GM12878 (cell line): Measurements from ENCODE around the gene CRTC3. TPM values are rescaled to one million over a fixed set of nuclear protein-coding genes. Genes with fewer than 3 reads are reported as not detected.

Experiments
- ATAC-seq: fragments of 200-7000 bp; cut with Tn5 transposase; 3 replicates; pipeline ENCODE4 v1.9.1; 2020; ENCODE audit warnings: mild to moderate bottlenecking, moderate library complexity
- BruUV-seq: library from RNA; stranded (reverse); fragments of 400-500 nt; replicated peaks from 2 replicates; lab custom pipeline; 2021; lab: Mats Ljungman, UMichigan
- CTCF ChIA-PET: fragments of 300-600 bp; sonication (Branson Sonifier 250); formaldehyde crosslinking; extraction: SDS; loops from one replicate; lab custom pipeline; 2021; ENCODE audit warnings: inconsistent platforms; lab: Yijun Ruan, JAX
- POLR2A ChIA-PET: fragments of 350-600 bp; formaldehyde crosslinking; extraction: SDS; loops from one replicate; lab custom pipeline; 2021; ENCODE audit warnings: inconsistent platforms; lab: Charles Lee
- RAD21 ChIA-PET: fragments of 300-600 bp; sonication (Branson Sonifier 250); formaldehyde crosslinking; loops from one replicate; lab custom pipeline; 2023; ENCODE audit warnings: antibody characterized with exemption; ENCODE audit not compliant: unreplicated experiment; lab: Charles Lee
- SMC1A ChIA-PET: fragments of 300-600 bp; sonication (Branson Sonifier 250); formaldehyde crosslinking; loops from one replicate; lab custom pipeline; 2023; ENCODE audit not compliant: unreplicated experiment, uncharacterized antibody; lab: Charles Lee
- DNase-seq: peaks from one replicate; pipeline ENCODE4 v3.0.0-alpha.2; 2011; ENCODE audit warnings: low read depth, low spot score
- FAIRE-seq: peaks from 3 replicates; lab custom pipeline; 2011; peaks lifted over from hg19 to GRCh38; lab: Jason Lieb, UNC
- H2AFZ ChIP-seq: 2 replicates; pipeline ENCODE4 v1.6.0; 2011; ENCODE audit warnings: low read depth, low read length, control low read depth; ENCODE audit not compliant: control insufficient read depth
- H3K27ac ChIP-seq: 2 replicates; pipeline ENCODE4 v1.5.1; 2011; ENCODE audit warnings: control low read depth; ENCODE audit not compliant: control insufficient read depth, insufficient read depth
- H3K27me3 ChIP-seq, 2 experiments: replicated peaks in 1 of 2; 2 replicates each; pipeline versions ENCODE4 v1.6.0 to v1.6.1; 2011; ENCODE audit warnings: low read length in 1 of 2; ENCODE audit not compliant: control insufficient read depth in 2 of 2, insufficient read depth in 2 of 2
- H3K36me3 ChIP-seq, 2 experiments: 2 replicates each; pipeline ENCODE4 v1.5.1; 2011; ENCODE audit warnings: low read length in 1 of 2; ENCODE audit not compliant: control insufficient read depth in 2 of 2, insufficient read depth in 2 of 2
- H3K4me1 ChIP-seq: 2 replicates; pipeline ENCODE4 v1.6.1; 2011; ENCODE audit warnings: mild to moderate bottlenecking, low read length, moderate library complexity, mixed read lengths; ENCODE audit not compliant: control insufficient read depth, insufficient read depth
- H3K4me2 ChIP-seq: 2 replicates; pipeline ENCODE4 v1.6.0; 2011; ENCODE audit warnings: control low read depth; ENCODE audit not compliant: control insufficient read depth, insufficient read depth
- H3K4me3 ChIP-seq: fragments of 200-600 bp; sonication (generic); 2 replicates; pipeline ENCODE4 v1.5.1; 2016
- H3K79me2 ChIP-seq: 2 replicates; pipeline ENCODE4 v1.6.0; 2011; ENCODE audit warnings: low read length; ENCODE audit not compliant: control insufficient read depth, insufficient read depth
- H3K9ac ChIP-seq: 2 replicates; pipeline ENCODE4 v1.8.0; 2011; ENCODE audit warnings: low read length, control low read depth, mixed read lengths; ENCODE audit not compliant: control insufficient read depth, insufficient read depth
- H3K9me3 ChIP-seq: replicated peaks from 3 replicates; pipeline ENCODE4 v1.5.1; 2011; ENCODE audit warnings: mild to moderate bottlenecking, low read length; ENCODE audit not compliant: control insufficient read depth, insufficient read depth
- H4K20me1 ChIP-seq: 2 replicates; pipeline ENCODE4 v1.6.0; 2011; ENCODE audit not compliant: control insufficient read depth, insufficient read depth
- BMI1 ChIP-seq: fragments of 450-650 bp; IDR thresholded peaks from 2 replicates; pipeline ENCODE4 v1.6.1; 2016; ENCODE audit warnings: mild to moderate bottlenecking, moderate library complexity, borderline replicate concordance
- FOXK2 ChIP-seq: fragments of 450-650 bp; IDR thresholded peaks from 2 replicates; pipeline ENCODE4 v1.6.1; 2017; ENCODE audit warnings: mild to moderate bottlenecking, moderate library complexity
- GABPA ChIP-seq: IDR thresholded peaks from 2 replicates; pipeline ENCODE4 v1.6.1; 2014; ENCODE audit warnings: antibody characterized with exemption, low read depth, mild to moderate bottlenecking, inconsistent platforms
- HDAC6 ChIP-seq: fragments of 200-600 bp; sonication (generic); IDR thresholded peaks from one replicate; pipeline ENCODE4 v1.8.0; 2017; ENCODE audit warnings: antibody characterized with exemption; ENCODE audit not compliant: unreplicated experiment
- HDGF ChIP-seq: fragments of 450-650 bp; IDR thresholded peaks from 2 replicates; pipeline ENCODE4 v1.6.1; 2016; ENCODE audit warnings: antibody characterized with exemption
- MYB ChIP-seq: fragments of 150-350 bp; IDR thresholded peaks from 2 replicates; pipeline ENCODE4 v1.6.1; 2014; ENCODE audit warnings: mild to moderate bottlenecking, low read depth, low read length, borderline replicate concordance
- NFYB ChIP-seq: IDR thresholded peaks from 2 replicates; pipeline ENCODE4 v1.6.1; 2011; ENCODE audit warnings: low read depth, mild to moderate bottlenecking, low read length, improper control_type of control experiment, moderate library complexity; ENCODE audit not compliant: insufficient read depth
- NR2C2 ChIP-seq: IDR thresholded peaks from 2 replicates; pipeline ENCODE4 v1.6.1; 2011; ENCODE audit warnings: borderline replicate concordance, low read depth; ENCODE audit not compliant: control insufficient read depth, insufficient read length
- POLR2AphosphoS2 ChIP-seq: IDR thresholded peaks from 2 replicates; pipeline ENCODE4 v1.6.1; 2011; ENCODE audit warnings: low read depth, mild to moderate bottlenecking, low read length, improper control_type of control experiment, moderate library complexity
- POU2F2 ChIP-seq: IDR thresholded peaks from 3 replicates; pipeline ENCODE4 v1.6.1; 2011; ENCODE audit warnings: low read depth, mild to moderate bottlenecking, low read length, borderline replicate concordance
- RCOR1 ChIP-seq: conservative IDR thresholded peaks from 2 replicates; pipeline ENCODE4 v1.6.1; 2012; ENCODE audit warnings: low read depth, low read length, improper control_type of control experiment
- SP1 ChIP-seq: IDR thresholded peaks from one replicate; pipeline ENCODE4 v1.6.1; 2011; ENCODE audit warnings: low read depth, low read length
- ZNF274 ChIP-seq: IDR thresholded peaks from one replicate; pipeline ENCODE4 v1.8.0; 2011; ENCODE audit not compliant: insufficient read length, insufficient read depth
- WGBS: methylation state at CpG from one replicate; pipeline ENCODE4 v1.1.6; 2016; ENCODE audit warnings: low lambda C conversion rate; ENCODE audit not compliant: insufficient replicate concordance, insufficient coverage; ENCODE audit errors: missing lambda C conversion rate; 5-methylcytosine and 5-hydroxymethylcytosine counted together
- in situ Hi-C: fragments of 300-500 bp; cut with MboI; formaldehyde crosslinking; loops from 9 replicates; pipeline ENCODE4 v1.14.3; 2018; ENCODE audit warnings: mixed read lengths
- intact Hi-C: fragments of 100-400 bp; cut with micrococcal nuclease; formaldehyde crosslinking; loops from one replicate; pipeline ENCODE4 v1.14.2; 2022; ENCODE audit not compliant: unreplicated experiment
- polyA plus RNA-seq, 11 experiments: library from polyadenylated mRNA; depleted of rRNA in 4 of 11; unstranded in 6 of 11; stranded (reverse) in 5 of 11; fragments of >200 nt; fragmentation: Nextera tagmentation in 4 of 11; fragmentation: Illumina TruSeq in 1 of 11; extraction: Ambion mirVana in 4 of 11; extraction: Trizol in 1 of 11; gene quantifications; 1 replicate in 1 of 11; 2 replicates in 10 of 11; pipeline versions ENCODE4 v1.2.1 to v1.2.3, GENCODE V29; 2011 to 2016; ENCODE audit warnings: inconsistent platforms in 2 of 11, missing spikeins in 2 of 11, low read depth in 1 of 11
- total RNA-seq, 4 experiments: library from RNA; depleted of rRNA in 3 of 4; stranded (reverse); fragments of >200 nt in 3 of 4; fragmentation: Illumina TruSeq in 1 of 4; extraction: Trizol in 1 of 4; gene quantifications; 2 replicates each; pipeline versions ENCODE4 v1.2.1 to v1.2.3, GENCODE V29; 2013 to 2021
- TF ChIP-seq, protein P1 (sequence below): fragments of 450-650 bp; formaldehyde crosslinking; IDR thresholded peaks from 2 replicates; pipeline ENCODE4 v1.4.0; 2022; ENCODE audit warnings: mild to moderate bottlenecking, moderate library complexity
- TF ChIP-seq, protein P2 (sequence below): IDR thresholded peaks from 2 replicates; pipeline ENCODE4 v1.6.1; 2012; ENCODE audit warnings: low read depth, low read length, improper control_type of control experiment
- TF ChIP-seq, protein P3 (sequence below): fragments of 450-650 bp; IDR thresholded peaks from 2 replicates; pipeline ENCODE4 v1.6.1; 2017; ENCODE audit warnings: mild to moderate bottlenecking

CRTC3 gene
- total and polyA plus RNA-seq, 10 of the 15 experiments (the other 5 are each of a cell fraction or from before 2014, with no cell fraction given) = 3.5 to 36.9 (median 18.9) TPM

DNA sequence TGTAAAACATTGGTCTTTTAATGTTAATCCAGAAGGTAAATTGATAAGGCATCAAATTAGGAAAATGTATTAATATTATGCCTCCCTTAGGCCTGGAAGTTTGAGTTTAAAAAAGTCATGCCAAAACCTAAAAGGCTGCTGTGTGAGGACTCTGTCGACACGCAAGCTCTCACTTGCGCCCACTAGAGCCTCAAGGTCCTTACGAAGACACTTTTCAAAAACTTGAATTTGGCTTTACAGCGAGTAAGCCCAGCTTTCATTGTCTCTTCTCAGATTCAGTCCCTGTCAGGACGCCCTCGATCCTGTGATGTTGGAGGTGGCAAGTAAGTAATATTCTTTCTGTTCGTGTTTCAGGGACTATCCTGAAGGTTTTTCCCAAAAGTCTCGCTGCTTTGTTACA is 89.7 kb downstream of the CRTC3 start (continued):
- TF ChIP-seq POU2F2 = no peak
- TF ChIP-seq MYB = no peak
- no peak for TF ChIP-seq NFYB
- no peak for TF ChIP-seq RCOR1
- TF ChIP-seq HDAC6 = no peak
- no peak for TF ChIP-seq POLR2AphosphoS2

DNA sequence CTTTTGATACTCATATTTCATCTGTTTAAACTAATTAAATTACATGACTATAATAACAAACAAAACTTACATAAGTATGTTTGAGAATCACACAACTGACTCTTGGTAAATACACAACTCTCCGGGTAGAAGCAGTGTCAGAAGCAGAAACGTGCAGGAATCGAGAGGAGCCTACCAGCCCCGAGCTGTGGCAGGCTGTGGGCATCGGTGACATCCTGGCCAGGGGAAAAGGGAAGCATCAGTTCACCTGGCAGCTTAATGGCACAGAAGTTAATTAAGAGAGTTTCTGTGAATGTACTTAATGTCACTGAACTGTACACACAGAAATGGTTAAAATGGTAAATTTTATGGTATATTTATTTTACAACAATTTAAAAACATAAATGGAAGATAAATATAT is 90.2 kb downstream of the CRTC3 start:
- H3K9me3 ChIP-seq = no peaks in the 10 kb centered on the region
- ATAC-seq (peak; percentile 60), FAIRE-seq (peak; percentile 84), DNase-seq (no peak)
- peak overlapping the region; percentile 47 for H3K4me2 ChIP-seq
- SMC1A ChIA-PET = interaction anchor here (0.9 to 2.2 kb wide), 4 partner anchors 16 to 313 kb away, joined by 3 to 5 read pairs (median 3); partner anchors contain the start of gene HDDC3
- no peak overlapping the region for H3K4me3 ChIP-seq
- WGBS = 5% methylated on average over 5 of the region's 5 CpGs
- POLR2A ChIA-PET = no interaction called here
- peak overlapping the region; percentile 34 for H3K27ac ChIP-seq
- no peak overlapping the region for H2AFZ ChIP-seq
- H3K4me1 ChIP-seq = peaks cover 15% of the 10 kb centered on the region
- BruUV-seq = no TSS peak
- H3K9ac ChIP-seq = peak overlapping the region; percentile 20; the same call in 1 of the 2 replicates
- in situ Hi-C loops = no loop called here
- no peaks in the 10 kb centered on the region for H3K79me2 ChIP-seq
- peaks cover 2 to 25% of the 10 kb centered on the region in 2 experiments for H3K36me3 ChIP-seq
- RAD21 ChIA-PET = no interaction called here
- H4K20me1 ChIP-seq = no peaks in the 10 kb centered on the region
- no peaks in the 10 kb centered on the region for H3K27me3 ChIP-seq
- CTCF ChIA-PET = interaction anchor here (1.3 to 2.4 kb wide), 2 partner anchors 18 to 300 kb away, joined by 5 to 8 read pairs; no protein-coding TSS in a partner anchor
- intact Hi-C loops = no loop called here
- no peak for TF ChIP-seq GABPA
- no peak for TF ChIP-seq ZNF274
- no peak for TF ChIP-seq SP1
- TF ChIP-seq BMI1 = no peak
- TF ChIP-seq MYB = no peak
- TF ChIP-seq FOXK2 = no peak
- no peak for TF ChIP-seq NR2C2
- TF ChIP-seq, protein P1, sequence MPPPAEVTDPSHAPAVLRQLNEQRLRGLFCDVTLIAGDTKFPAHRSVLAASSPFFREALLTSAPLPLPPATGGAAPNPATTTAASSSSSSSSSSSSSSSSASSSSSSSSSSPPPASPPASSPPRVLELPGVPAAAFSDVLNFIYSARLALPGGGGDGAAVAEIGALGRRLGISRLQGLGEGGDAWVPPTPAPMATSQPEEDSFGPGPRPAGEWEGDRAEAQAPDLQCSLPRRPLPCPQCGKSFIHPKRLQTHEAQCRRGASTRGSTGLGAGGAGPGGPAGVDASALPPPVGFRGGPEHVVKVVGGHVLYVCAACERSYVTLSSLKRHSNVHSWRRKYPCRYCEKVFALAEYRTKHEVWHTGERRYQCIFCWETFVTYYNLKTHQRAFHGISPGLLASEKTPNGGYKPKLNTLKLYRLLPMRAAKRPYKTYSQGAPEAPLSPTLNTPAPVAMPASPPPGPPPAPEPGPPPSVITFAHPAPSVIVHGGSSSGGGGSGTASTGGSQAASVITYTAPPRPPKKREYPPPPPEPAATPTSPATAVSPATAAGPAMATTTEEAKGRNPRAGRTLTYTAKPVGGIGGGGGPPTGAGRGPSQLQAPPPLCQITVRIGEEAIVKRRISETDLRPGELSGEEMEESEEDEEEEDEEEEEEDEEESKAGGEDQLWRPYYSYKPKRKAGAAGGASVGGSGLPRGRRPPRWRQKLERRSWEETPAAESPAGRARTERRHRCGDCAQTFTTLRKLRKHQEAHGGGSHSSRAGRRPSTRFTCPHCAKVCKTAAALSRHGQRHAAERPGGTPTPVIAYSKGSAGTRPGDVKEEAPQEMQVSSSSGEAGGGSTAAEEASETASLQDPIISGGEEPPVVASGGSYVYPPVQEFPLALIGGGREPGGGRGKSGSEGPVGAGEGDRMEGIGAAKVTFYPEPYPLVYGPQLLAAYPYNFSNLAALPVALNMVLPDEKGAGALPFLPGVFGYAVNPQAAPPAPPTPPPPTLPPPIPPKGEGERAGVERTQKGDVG = no peak
- TF ChIP-seq, protein P2, sequence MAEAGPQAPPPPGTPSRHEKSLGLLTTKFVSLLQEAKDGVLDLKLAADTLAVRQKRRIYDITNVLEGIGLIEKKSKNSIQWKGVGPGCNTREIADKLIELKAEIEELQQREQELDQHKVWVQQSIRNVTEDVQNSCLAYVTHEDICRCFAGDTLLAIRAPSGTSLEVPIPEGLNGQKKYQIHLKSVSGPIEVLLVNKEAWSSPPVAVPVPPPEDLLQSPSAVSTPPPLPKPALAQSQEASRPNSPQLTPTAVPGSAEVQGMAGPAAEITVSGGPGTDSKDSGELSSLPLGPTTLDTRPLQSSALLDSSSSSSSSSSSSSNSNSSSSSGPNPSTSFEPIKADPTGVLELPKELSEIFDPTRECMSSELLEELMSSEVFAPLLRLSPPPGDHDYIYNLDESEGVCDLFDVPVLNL = no peak
- TF ChIP-seq HDGF = no peak
- TF ChIP-seq, protein P3, sequence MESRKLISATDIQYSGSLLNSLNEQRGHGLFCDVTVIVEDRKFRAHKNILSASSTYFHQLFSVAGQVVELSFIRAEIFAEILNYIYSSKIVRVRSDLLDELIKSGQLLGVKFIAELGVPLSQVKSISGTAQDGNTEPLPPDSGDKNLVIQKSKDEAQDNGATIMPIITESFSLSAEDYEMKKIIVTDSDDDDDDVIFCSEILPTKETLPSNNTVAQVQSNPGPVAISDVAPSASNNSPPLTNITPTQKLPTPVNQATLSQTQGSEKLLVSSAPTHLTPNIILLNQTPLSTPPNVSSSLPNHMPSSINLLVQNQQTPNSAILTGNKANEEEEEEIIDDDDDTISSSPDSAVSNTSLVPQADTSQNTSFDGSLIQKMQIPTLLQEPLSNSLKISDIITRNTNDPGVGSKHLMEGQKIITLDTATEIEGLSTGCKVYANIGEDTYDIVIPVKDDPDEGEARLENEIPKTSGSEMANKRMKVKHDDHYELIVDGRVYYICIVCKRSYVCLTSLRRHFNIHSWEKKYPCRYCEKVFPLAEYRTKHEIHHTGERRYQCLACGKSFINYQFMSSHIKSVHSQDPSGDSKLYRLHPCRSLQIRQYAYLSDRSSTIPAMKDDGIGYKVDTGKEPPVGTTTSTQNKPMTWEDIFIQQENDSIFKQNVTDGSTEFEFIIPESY = no peak
